ENCODE data around the gene DCHS2. TPM values are rescaled to one million over a fixed set of nuclear protein-coding genes. Genes with fewer than 3 reads are reported as not detected.

DCHS2 gene
- total RNA-seq, 1 donor from 2014 or later, result 0.71 TPM

- H4K20me1 ChIP-seq (ENCODE audit: low read depth), result no peaks in the 10 kb centered on the region
- no peak overlapping the region for H3K27ac ChIP-seq
- no peak overlapping the region for H2AFZ ChIP-seq (replicated peaks)
- H3K9ac ChIP-seq, result no peak overlapping the region
- TF ChIP-seq, protein P1, sequence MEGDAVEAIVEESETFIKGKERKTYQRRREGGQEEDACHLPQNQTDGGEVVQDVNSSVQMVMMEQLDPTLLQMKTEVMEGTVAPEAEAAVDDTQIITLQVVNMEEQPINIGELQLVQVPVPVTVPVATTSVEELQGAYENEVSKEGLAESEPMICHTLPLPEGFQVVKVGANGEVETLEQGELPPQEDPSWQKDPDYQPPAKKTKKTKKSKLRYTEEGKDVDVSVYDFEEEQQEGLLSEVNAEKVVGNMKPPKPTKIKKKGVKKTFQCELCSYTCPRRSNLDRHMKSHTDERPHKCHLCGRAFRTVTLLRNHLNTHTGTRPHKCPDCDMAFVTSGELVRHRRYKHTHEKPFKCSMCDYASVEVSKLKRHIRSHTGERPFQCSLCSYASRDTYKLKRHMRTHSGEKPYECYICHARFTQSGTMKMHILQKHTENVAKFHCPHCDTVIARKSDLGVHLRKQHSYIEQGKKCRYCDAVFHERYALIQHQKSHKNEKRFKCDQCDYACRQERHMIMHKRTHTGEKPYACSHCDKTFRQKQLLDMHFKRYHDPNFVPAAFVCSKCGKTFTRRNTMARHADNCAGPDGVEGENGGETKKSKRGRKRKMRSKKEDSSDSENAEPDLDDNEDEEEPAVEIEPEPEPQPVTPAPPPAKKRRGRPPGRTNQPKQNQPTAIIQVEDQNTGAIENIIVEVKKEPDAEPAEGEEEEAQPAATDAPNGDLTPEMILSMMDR (IDR thresholded peaks at IDR 0.05), result no peak
- TF ChIP-seq EZH2phosphoT487 (IDR thresholded peaks at IDR 0.05), result no peak
- no peak for TF ChIP-seq EZH2 (IDR thresholded peaks at IDR 0.05)
- no peaks in the 10 kb centered on the region for H3K27me3 ChIP-seq
- H3K4me3 ChIP-seq, result no peak overlapping the region
- no peak for DNase-seq (ENCODE audit: low spot score)
- H3K9me3 ChIP-seq (ENCODE audit: low read depth), result no peaks in the 10 kb centered on the region
- no peaks in the 10 kb centered on the region for H3F3A ChIP-seq (ENCODE audit: low read depth)
- H3K36me3 ChIP-seq, result no peaks in the 10 kb centered on the region
- H3K79me2 ChIP-seq (ENCODE audit: low read depth), result no peaks in the 10 kb centered on the region
- no peak overlapping the region for H3K4me2 ChIP-seq
- H3K4me3 Mint-ChIP-seq, result no peak overlapping the region
- H3K9me3 Mint-ChIP-seq, result no peaks in the 10 kb centered on the region
- H3K36me3 Mint-ChIP-seq, result no peaks in the 10 kb centered on the region
- no peaks in the 10 kb centered on the region for H3K4me1 Mint-ChIP-seq
- H3K27ac Mint-ChIP-seq, result no peak overlapping the region
- H3K27me3 Mint-ChIP-seq (ENCODE audit: insufficient read depth, low read depth), result no peaks in the 10 kb centered on the region
- no peaks in the 10 kb centered on the region for H3K4me1 ChIP-seq
Measured at GRCh38 chr4:154345359-154345758, 146.2 kb downstream of the DCHS2 start.

DNA sequence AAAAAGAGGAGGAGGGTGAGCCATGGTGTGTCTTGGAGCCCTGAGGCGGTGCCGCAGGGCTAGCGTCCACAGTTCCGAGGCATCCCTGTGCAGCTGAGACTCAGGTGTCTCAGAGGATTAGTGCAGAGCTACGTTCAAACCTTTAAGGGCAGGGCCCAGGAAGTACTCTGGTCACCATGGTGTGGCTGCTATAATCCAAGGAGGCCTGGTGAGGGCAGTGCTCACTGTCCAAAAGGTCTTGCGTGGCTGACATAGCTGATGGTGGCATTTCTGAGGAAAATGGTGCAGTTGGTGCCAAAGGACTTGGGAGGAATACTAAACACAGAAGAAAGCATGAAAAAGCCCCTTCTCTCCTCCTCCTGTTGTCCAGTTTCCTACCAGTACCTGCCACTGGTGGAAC lies 146.9 kb downstream of the DCHS2 start:
- no peak overlapping the region for H2AFZ ChIP-seq (replicated peaks)

GRCh38 chr4:154343651-154344050 lies 147.9 kb downstream of the DCHS2 start:
- no peaks in the 10 kb centered on the region for H3F3A ChIP-seq (ENCODE audit: low read depth)
- H3K4me3 ChIP-seq, result no peak overlapping the region
- H2AFZ ChIP-seq (replicated peaks), result no peak overlapping the region
- DNase-seq (ENCODE audit: low spot score), result no peak
- Mint-ChIP-seq H3K27ac (no peak overlapping the region), H3K36me3 (no peaks in the 10 kb centered on the region), H3K4me1 (no peaks in the 10 kb centered on the region), H3K4me3 (no peak overlapping the region), H3K27me3 (ENCODE audit: insufficient read depth, low read depth) (no peaks in the 10 kb centered on the region), H3K9me3 (no peaks in the 10 kb centered on the region)
- no peak overlapping the region for H3K9ac ChIP-seq
- TF ChIP-seq, protein P1 (IDR thresholded peaks at IDR 0.05), result no peak
- TF ChIP-seq EZH2 (IDR thresholded peaks at IDR 0.05) (no peak), EZH2phosphoT487 (IDR thresholded peaks at IDR 0.05) (no peak)
- H3K4me1 ChIP-seq, result no peaks in the 10 kb centered on the region
- H4K20me1 ChIP-seq (ENCODE audit: low read depth), result no peaks in the 10 kb centered on the region
- no peaks in the 10 kb centered on the region for H3K36me3 ChIP-seq
- H3K9me3 ChIP-seq (ENCODE audit: low read depth), result no peaks in the 10 kb centered on the region
- no peaks in the 10 kb centered on the region for H3K27me3 ChIP-seq
- no peak overlapping the region for H3K4me2 ChIP-seq
- H3K27ac ChIP-seq, result no peak overlapping the region
- no peaks in the 10 kb centered on the region for H3K79me2 ChIP-seq (ENCODE audit: low read depth)

More for the DNA sequence above, 146.9 kb downstream of the DCHS2 start:
- Mint-ChIP-seq H3K4me1 (no peaks in the 10 kb centered on the region), H3K4me3 (no peak overlapping the region), H3K27ac (no peak overlapping the region), H3K36me3 (no peaks in the 10 kb centered on the region), H3K27me3 (ENCODE audit: insufficient read depth, low read depth) (no peaks in the 10 kb centered on the region), H3K9me3 (no peaks in the 10 kb centered on the region)
- no peaks in the 10 kb centered on the region for H3K4me1 ChIP-seq
- DNase-seq (ENCODE audit: low spot score), result peak; percentile 51
- H3K4me2 ChIP-seq, result no peak overlapping the region
- no peak overlapping the region for H3K27ac ChIP-seq
- H3K79me2 ChIP-seq (ENCODE audit: low read depth), result no peaks in the 10 kb centered on the region
- no peaks in the 10 kb centered on the region for H3K9me3 ChIP-seq (ENCODE audit: low read depth)
- H3K4me3 ChIP-seq, result no peak overlapping the region
- no peaks in the 10 kb centered on the region for H3K36me3 ChIP-seq
- H3K9ac ChIP-seq, result no peak overlapping the region
- H4K20me1 ChIP-seq (ENCODE audit: low read depth), result no peaks in the 10 kb centered on the region
- no peaks in the 10 kb centered on the region for H3K27me3 ChIP-seq
- H3F3A ChIP-seq (ENCODE audit: low read depth), result no peaks in the 10 kb centered on the region
- no peak for TF ChIP-seq EZH2 (IDR thresholded peaks at IDR 0.05)
- TF ChIP-seq, protein P1 (IDR thresholded peaks at IDR 0.05), result peak; percentile 52

All from neural progenitor cell (in vitro differentiated cells).